Measurements from ENCODE around the gene FHIT.

- TF ChIP-seq CTCF (IDR thresholded peaks at IDR 0.05), result no peak
- TF ChIP-seq EP300 (IDR thresholded peaks at IDR 0.05; ENCODE audit: low read depth), result no peak
- TF ChIP-seq POLR2AphosphoS5 (IDR thresholded peaks at IDR 0.05), result no peak
These were observed 542.9 kb downstream of the FHIT start for GRCh38 chr3:60708191-60708975.

Data from transverse colon (tissue), 4 donors.